Activated CD4-positive, alpha-beta memory T cell treated with anti-CD3 and anti-CD28 coated beads, Interleukin-2, amount 10 ng/mL, durations not matched to agents 7 days and 5 days (primary cell): ENCODE data around the gene CFAP97D2. TPM values are rescaled to one million over a fixed set of nuclear protein-coding genes. Genes with fewer than 3 reads are reported as not detected.

Experiments
- CTCF ChIA-PET: fragments of 350-600 bp; sonication (Branson Sonifier 250); formaldehyde crosslinking; loops from one replicate; lab custom pipeline; 2021; ENCODE audit warnings: antibody characterized with exemption, inconsistent platforms; lab: Charles Lee
- POLR2A ChIA-PET: fragments of 350-600 bp; sonication (Branson Sonifier 250); formaldehyde crosslinking; loops from one replicate; lab custom pipeline; 2021; ENCODE audit warnings: antibody characterized with exemption; lab: Charles Lee
- DNase-seq: peaks from one replicate; pipeline ENCODE4 v3.0.0-alpha.2; 2020
- H3K27ac Mint-ChIP-seq: one replicate; pipeline ENCODE4 v1.8.0; 2021; ENCODE audit warnings: mild to moderate bottlenecking, mixed read lengths
- H3K27me3 Mint-ChIP-seq: one replicate; pipeline ENCODE4 v1.8.0; 2021; ENCODE audit warnings: mixed read lengths
- H3K36me3 Mint-ChIP-seq: one replicate; pipeline ENCODE4 v1.8.0; 2021; ENCODE audit warnings: low read depth, mixed read lengths
- H3K4me1 Mint-ChIP-seq: one replicate; pipeline ENCODE4 v1.8.0; 2021; ENCODE audit warnings: mixed read lengths
- H3K4me3 Mint-ChIP-seq: one replicate; pipeline ENCODE4 v1.8.0; 2021; ENCODE audit warnings: mild to moderate bottlenecking, mixed read lengths
- H3K9me3 Mint-ChIP-seq: one replicate; pipeline ENCODE4 v1.8.0; 2021; ENCODE audit warnings: mixed read lengths
- total RNA-seq, 2 experiments: library from RNA; stranded (reverse); gene quantifications; one replicate each; pipeline ENCODE4 v1.2.3, GENCODE V29; 2021

Gene CFAP97D2
- total RNA-seq, 2 experiments from 2014 or later: not detected

DNA sequence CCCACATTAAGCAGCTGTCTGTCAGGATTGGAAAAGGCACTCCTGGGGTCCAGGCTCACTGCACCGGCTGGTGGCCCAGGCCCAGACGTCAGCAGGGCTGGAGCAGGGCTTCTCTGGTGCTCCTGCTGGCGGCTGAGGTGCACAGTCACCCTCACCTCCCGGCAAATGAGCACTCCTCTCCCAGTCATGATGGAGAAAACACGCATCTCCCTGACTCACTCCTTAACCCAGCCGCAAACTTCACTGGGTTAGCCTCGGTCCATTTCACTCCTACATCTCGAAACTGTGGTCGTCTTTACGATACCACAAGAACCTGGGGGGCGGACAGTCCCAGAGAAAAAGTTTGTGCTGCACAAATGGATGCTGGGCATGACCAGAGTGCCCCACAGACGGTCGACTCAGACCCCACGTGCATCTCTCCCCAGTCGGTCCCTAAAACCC, 43.3 kb upstream of the CFAP97D2 start:
- H3K36me3 Mint-ChIP-seq: peaks cover 18% of the 10 kb centered on the region
- H3K9me3 Mint-ChIP-seq: peaks cover 2% of the 10 kb centered on the region
- H3K27ac Mint-ChIP-seq: no peak overlapping the region
- peaks cover 10% of the 10 kb centered on the region for H3K27me3 Mint-ChIP-seq
- ChIA-PET POLR2A (interaction anchor here (0.8 to 1.7 kb wide), 4 partner anchors 10 to 45 kb away, joined by 3 to 6 read pairs (median 4); no protein-coding TSS in a partner anchor), CTCF (interaction anchor here (1.4 kb wide), 1 partner anchor 11 kb away, joined by 3 read pairs; no protein-coding TSS in a partner anchor)
- no peak overlapping the region for H3K4me3 Mint-ChIP-seq
- peaks cover 34% of the 10 kb centered on the region for H3K4me1 Mint-ChIP-seq
- no peak for DNase-seq

DNA sequence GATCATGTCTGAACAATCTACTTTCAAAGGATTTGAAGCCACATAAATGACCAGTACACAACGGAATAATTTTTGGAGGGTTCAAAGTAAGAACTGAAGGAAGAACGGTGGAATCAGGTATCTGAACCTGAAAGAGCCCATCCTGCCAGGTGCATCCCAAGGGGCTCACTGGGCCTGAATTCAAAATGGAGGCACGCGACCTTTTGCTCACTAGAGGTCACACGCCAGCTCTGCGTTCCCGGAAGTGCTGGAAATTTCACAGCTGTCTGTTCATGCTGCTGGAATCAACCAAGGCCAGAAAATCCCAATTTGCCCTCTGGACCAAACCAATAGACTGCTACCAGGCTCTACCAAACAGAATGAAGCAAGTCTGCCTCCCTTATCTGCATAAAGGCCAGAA, 42.5 kb upstream of the CFAP97D2 start:
- Mint-ChIP-seq H3K9me3 (peaks cover 2% of the 10 kb centered on the region), H3K36me3 (peaks cover 9% of the 10 kb centered on the region), H3K27ac (no peak overlapping the region), H3K4me1 (peaks cover 26% of the 10 kb centered on the region), H3K4me3 (no peak overlapping the region), H3K27me3 (peaks cover 10% of the 10 kb centered on the region)
- ChIA-PET POLR2A (interaction anchor here (1.2 kb wide), 1 partner anchor 12 kb away, joined by 4 read pairs; no protein-coding TSS in a partner anchor), CTCF (no interaction called here)
- no peak for DNase-seq

DNA sequence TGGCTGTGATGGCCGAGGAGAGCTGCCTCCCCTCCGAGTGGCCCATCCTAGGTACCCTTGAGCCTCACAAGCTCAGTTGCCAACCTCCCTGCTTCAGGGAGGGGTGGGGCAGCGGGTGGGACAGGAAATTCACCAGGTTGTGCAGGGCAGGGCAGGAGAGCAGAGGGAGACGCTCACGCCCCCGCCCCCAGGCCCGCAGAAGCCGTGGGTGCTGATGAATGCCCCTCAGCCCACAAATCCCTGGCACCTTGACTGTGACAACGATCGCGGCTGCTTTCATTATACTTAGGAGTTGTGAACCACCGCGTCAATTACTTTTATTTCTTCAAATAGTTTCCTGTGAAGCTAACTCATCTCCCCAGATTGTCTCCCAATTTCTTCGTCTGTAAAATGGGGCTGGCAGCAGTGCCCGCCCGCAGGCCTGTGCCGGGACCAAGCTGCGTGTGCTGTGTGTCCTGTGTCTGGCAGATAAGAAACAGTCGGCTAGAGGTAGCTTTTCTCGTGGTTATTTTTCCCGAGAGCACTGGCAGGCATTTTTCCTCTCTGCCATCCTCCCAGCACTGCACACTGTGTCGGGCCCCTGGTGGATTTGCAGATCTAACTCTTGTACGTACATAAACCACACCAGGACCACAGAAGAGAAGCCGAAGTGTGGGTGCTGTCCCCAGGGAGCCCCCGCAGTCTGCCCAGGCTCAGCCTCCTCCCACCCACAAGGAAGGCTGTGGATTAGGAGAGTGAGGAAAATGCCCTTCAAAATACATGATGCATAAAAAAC, 38.7 kb upstream of the CFAP97D2 start:
- CTCF ChIA-PET: interaction anchor here (0.6 to 1.5 kb wide), 8 partner anchors 8 to 181 kb away, joined by 3 to 6 read pairs (median 5); no protein-coding TSS in a partner anchor
- no peak overlapping the region for H3K27ac Mint-ChIP-seq
- peaks cover 2% of the 10 kb centered on the region for H3K9me3 Mint-ChIP-seq
- H3K27me3 Mint-ChIP-seq: peaks cover 5% of the 10 kb centered on the region
- DNase-seq: peak; percentile 35
- H3K4me3 Mint-ChIP-seq: no peak overlapping the region
- POLR2A ChIA-PET: interaction anchor here (0.7 to 2.0 kb wide), 16 partner anchors 8 to 175 kb away, joined by 3 to 81 read pairs (median 5); partner anchors contain the start of genes RASA3 and UPF3A
- peaks cover 6% of the 10 kb centered on the region for H3K36me3 Mint-ChIP-seq
- peaks cover 17% of the 10 kb centered on the region for H3K4me1 Mint-ChIP-seq

DNA sequence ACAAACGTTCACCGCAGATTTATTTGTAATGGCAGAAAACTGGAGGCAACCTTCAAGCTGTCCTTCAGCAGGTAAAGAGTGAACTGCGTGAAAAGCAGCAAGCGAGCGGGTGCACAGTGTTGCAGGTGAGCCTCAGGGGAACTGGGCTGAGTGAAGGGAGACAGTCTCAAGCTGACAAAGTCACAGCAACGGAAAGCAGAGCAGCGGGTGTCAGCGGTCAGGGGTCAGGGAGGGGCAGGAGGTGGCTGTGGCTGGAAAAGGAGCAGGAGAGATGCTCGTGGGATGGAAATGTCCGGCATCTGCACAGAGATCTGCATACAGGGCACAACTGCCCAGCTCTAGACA, 38.2 kb upstream of the CFAP97D2 start:
- no peak overlapping the region for H3K27ac Mint-ChIP-seq
- H3K9me3 Mint-ChIP-seq: peaks cover 2% of the 10 kb centered on the region
- ChIA-PET CTCF (interaction anchor here (0.8 to 1.5 kb wide), 7 partner anchors 8 to 86 kb away, joined by 3 to 6 read pairs (median 5); no protein-coding TSS in a partner anchor), POLR2A (interaction anchor here (0.8 to 2.0 kb wide), 14 partner anchors 7 to 174 kb away, joined by 3 to 81 read pairs (median 6); partner anchors contain the start of genes RASA3 and UPF3A)
- peak; percentile 67 for DNase-seq
- no peak overlapping the region for H3K4me3 Mint-ChIP-seq
- H3K4me1 Mint-ChIP-seq: peaks cover 23% of the 10 kb centered on the region
- peaks cover 8% of the 10 kb centered on the region for H3K36me3 Mint-ChIP-seq
- peaks cover 5% of the 10 kb centered on the region for H3K27me3 Mint-ChIP-seq

DNA sequence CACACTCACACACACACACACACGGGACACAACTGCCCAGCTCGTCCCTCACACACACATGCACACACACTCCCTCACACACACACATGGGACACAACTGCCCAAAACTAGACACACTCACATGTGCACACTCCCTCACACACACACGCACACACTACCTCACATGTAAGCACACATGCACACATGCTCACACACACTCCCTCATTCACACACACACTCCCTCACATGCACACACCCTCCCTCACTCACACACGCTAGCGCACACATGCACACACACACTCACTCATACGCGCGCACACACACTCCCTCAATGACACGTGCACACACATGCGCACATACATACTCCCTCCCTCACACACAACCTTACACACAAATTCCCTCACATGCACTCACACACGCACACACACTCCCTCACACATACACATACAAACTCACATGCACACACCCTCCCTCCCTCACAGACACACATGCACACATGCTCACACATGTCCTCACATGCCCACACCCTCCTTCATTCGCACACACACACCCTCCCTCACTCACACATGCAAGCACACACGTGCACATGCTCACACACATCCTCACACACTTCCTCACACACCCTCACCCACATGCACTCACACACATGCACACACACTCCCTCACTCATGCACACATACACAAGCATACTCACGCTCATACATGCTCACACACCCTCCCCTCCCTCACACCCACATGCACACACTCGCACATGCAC, 37.6 kb upstream of the CFAP97D2 start:
- POLR2A ChIA-PET: interaction anchor here (0.9 to 5.4 kb wide), 12 partner anchors 9 to 128 kb away, joined by 3 to 166 read pairs (median 10); partner anchors contain the start of gene RASA3
- H3K4me3 Mint-ChIP-seq: no peak overlapping the region

DNA sequence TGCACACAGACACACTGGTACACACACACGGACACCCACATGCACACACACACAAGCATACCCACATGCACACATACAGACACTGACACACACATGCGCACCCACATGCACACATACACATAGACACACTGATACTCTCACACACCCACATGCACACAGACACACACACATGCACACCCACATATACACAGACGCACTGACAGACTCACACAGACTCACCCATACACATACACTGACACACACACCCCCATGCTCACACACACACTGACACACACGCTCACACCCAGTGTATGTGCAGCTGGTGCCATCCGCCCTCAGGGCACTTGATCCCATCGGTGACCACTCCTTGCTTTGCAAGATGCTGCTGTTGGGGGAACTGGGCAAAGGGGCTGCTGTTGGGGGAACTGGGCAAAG, 36.9 kb upstream of the CFAP97D2 start:
- DNase-seq: no peak
- peaks cover 35% of the 10 kb centered on the region for H3K4me1 Mint-ChIP-seq
- POLR2A ChIA-PET: interaction anchor here (0.9 to 5.4 kb wide), 14 partner anchors 8 to 126 kb away, joined by 3 to 166 read pairs (median 6); partner anchors contain the start of gene RASA3
- H3K4me3 Mint-ChIP-seq: no peak overlapping the region
- peaks cover 18% of the 10 kb centered on the region for H3K36me3 Mint-ChIP-seq
- H3K27ac Mint-ChIP-seq: no peak overlapping the region
- CTCF ChIA-PET: interaction anchor here (1.1 to 1.4 kb wide), 2 partner anchors 12 to 15 kb away, joined by 4 to 10 read pairs; no protein-coding TSS in a partner anchor
- H3K9me3 Mint-ChIP-seq: peaks cover 2% of the 10 kb centered on the region
- peaks cover 2% of the 10 kb centered on the region for H3K27me3 Mint-ChIP-seq

More for the DNA sequence above, 37.6 kb upstream of the CFAP97D2 start:
- CTCF ChIA-PET: interaction anchor here (0.8 to 1.5 kb wide), 2 partner anchors 23 to 30 kb away, joined by 3 to 5 read pairs; no protein-coding TSS in a partner anchor
- Mint-ChIP-seq H3K27me3 (peaks cover 4% of the 10 kb centered on the region), H3K27ac (no peak overlapping the region), H3K9me3 (peaks cover 2% of the 10 kb centered on the region), H3K4me1 (peaks cover 28% of the 10 kb centered on the region), H3K36me3 (peaks cover 13% of the 10 kb centered on the region)
- no peak for DNase-seq

DNA sequence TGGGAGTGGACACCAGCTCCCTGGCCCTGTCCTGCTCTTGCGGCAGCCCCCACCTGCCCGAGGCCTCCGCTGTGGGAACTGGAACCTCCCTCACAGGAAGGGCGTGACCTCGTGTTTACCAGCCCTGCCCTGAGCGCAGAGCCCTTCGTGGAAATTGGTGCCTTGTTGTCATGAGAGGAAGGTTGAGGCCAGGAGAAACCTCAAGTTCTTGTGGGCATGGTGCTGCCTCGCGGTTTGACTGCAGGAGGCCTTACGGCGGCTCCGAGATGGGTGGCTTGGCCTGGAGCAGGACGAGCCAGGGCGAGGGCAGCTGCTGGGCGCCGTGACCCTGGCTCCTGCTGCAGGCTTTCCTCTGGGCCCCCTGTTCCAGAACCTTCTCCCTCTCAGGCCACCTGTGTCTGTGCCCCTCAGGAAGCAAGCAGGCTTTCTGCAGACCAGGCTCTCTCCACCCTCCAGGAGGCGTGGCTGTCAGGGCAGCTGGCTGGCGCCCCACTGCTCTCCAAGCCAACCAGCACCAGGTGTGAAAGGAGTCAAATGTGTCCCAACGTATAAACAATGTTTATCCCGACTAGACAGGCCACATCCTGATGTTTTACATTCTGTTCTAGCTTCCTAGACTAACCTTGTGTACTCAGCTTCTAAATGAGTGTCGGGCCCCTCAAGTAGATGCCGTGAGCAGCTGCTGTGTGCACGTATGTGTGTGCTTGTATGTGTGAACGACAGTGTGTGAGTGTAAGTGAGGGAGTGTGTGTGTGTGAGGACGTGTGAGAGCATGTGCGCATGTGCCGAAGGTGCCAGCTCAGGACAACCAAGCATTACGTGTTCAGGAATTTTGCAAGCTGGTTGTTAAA, 36.2 kb upstream of the CFAP97D2 start:
- CTCF ChIA-PET: interaction anchor here (0.7 to 1.4 kb wide), 5 partner anchors 12 to 95 kb away, joined by 3 to 10 read pairs (median 4); no protein-coding TSS in a partner anchor
- POLR2A ChIA-PET: interaction anchor here (0.7 to 5.4 kb wide), 21 partner anchors 9 to 171 kb away, joined by 3 to 166 read pairs (median 5); partner anchors contain the start of gene RASA3
- no peaks in the 10 kb centered on the region for H3K27me3 Mint-ChIP-seq
- no peak overlapping the region for H3K27ac Mint-ChIP-seq
- peaks cover under 1% of the 10 kb centered on the region for H3K9me3 Mint-ChIP-seq
- H3K4me1 Mint-ChIP-seq: peaks cover 32% of the 10 kb centered on the region
- H3K4me3 Mint-ChIP-seq: no peak overlapping the region
- peak; percentile 92 for DNase-seq
- peaks cover 17% of the 10 kb centered on the region for H3K36me3 Mint-ChIP-seq

DNA sequence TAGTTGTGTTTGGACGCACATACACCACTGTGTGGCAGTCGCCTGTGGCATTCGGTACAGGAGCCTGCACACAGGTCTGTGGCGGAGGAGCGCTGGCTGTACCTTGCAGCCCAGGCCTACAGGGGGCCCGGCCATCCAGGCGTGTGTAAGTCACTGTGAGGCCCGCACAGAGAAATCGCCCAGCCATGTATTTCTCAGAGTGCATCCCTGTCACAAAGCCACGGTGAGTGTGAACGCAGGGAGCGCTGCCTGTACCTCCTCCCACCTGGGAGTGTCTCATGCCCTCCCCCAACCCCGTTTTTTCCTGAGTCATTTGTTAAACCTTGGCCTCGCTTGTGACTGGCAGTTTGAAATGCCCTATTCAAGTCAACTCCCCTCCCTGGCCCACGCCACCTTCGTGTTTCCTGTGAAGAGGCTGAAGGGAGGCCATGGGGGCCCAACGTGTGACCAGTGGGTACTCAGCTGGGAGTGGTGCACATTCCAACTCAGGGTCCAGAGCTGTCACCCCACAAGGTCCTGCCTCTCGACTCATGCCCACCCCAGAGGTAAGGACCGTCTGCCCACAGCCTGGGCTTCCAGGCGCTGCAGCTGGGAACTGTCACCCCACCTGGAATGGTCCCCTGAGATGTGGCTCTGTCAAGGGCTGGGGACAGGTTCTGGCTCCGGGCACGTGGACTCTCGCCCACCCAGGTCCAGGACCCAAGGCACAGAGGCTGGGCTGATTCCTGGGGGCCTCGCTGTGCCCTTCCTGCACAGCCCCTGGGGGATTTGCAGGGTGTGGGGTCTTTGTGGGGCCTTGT, 35.1 kb upstream of the CFAP97D2 start:
- no peak overlapping the region for H3K4me3 Mint-ChIP-seq
- no peaks in the 10 kb centered on the region for H3K27me3 Mint-ChIP-seq
- no peaks in the 10 kb centered on the region for H3K9me3 Mint-ChIP-seq
- peaks cover 19% of the 10 kb centered on the region for H3K36me3 Mint-ChIP-seq
- H3K4me1 Mint-ChIP-seq: peaks cover 41% of the 10 kb centered on the region
- ChIA-PET CTCF (interaction anchor here (0.7 to 1.2 kb wide), 3 partner anchors 13 to 94 kb away, joined by 3 read pairs; no protein-coding TSS in a partner anchor), POLR2A (interaction anchor here (0.7 to 5.4 kb wide), 9 partner anchors 10 to 77 kb away, joined by 3 to 166 read pairs (median 5); partner anchors contain the start of gene RASA3)
- DNase-seq: peak; percentile 47
- peak overlapping the region; percentile 45 for H3K27ac Mint-ChIP-seq

DNA sequence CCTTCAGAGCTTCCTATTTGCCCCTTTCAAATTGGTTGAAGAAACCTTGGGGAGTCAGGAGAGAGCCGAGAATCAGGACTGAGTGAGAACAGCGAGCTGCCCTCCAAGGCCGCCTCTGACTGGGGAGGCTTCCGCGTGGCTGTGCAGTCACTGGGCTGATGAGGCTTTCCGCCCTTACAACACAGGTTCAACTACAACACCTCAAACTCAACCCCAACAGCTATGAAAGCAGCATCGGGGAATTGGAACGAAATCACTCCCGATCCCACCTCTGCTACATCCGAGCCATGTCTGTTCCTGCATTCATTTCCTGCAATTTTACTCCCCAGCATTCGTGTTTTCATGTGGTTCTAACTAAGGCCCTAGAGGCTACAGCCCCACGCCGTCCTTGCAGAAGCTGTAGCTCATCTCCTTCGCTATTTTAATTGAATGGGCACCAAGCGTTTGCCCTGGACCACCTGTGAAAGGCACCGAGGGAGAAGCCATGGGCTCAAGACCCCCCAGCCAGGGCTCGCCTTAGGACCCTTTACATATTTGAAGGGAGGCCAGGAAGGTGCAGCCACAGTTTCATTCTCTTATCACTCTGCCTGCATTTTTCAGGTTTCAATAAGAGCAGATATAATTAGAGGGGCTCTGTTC, 34.3 kb upstream of the CFAP97D2 start:
- Mint-ChIP-seq H3K4me1 (peaks cover 49% of the 10 kb centered on the region), H3K9me3 (no peaks in the 10 kb centered on the region), H3K27me3 (no peaks in the 10 kb centered on the region), H3K4me3 (no peak overlapping the region), H3K36me3 (peaks cover 19% of the 10 kb centered on the region), H3K27ac (peak overlapping the region; percentile 45)
- POLR2A ChIA-PET: interaction anchor here (0.8 to 5.4 kb wide), 7 partner anchors 10 to 137 kb away, joined by 3 to 166 read pairs (median 3); partner anchors contain the start of genes RASA3 and UPF3A
- CTCF ChIA-PET: interaction anchor here (0.9 to 1.2 kb wide), 2 partner anchors 14 to 17 kb away, joined by 3 read pairs; no protein-coding TSS in a partner anchor
- no peak for DNase-seq

DNA sequence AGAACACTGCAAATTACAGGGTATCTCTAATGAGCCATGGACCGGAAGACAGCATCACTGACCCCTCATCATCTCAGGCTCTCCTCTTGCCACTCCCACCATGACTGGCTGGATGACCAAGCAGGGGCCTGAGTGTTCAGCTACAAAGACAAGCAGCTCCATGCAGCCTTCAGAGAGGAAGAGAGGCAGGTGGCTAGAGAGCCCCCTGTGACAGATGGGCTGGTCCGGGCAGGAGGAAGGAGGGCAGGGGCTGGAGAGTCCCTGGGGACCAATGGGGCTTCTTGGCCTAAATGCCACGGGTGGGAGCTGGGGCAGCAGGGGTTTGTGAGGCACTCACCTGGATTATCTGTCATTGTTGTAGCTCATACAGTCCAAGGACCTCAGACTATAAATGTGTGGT, 33.8 kb upstream of the CFAP97D2 start:
- Mint-ChIP-seq H3K27me3 (no peaks in the 10 kb centered on the region), H3K36me3 (peaks cover 19% of the 10 kb centered on the region), H3K27ac (peak overlapping the region; percentile 45), H3K9me3 (no peaks in the 10 kb centered on the region), H3K4me3 (no peak overlapping the region), H3K4me1 (peaks cover 54% of the 10 kb centered on the region)
- ChIA-PET CTCF (interaction anchor here (0.9 to 1.2 kb wide), 2 partner anchors 14 to 16 kb away, joined by 3 read pairs; no protein-coding TSS in a partner anchor), POLR2A (interaction anchor here (0.9 to 5.4 kb wide), 6 partner anchors 11 to 136 kb away, joined by 3 to 166 read pairs (median 4); partner anchors contain the start of genes RASA3 and UPF3A)
- no peak for DNase-seq
